Hematopoietic multipotent progenitor cell treated with erythropoietin and hydrocortisone succinate and interleukin-3 and kit ligand, for 6 days (in vitro differentiated cells): ENCODE measurements around the gene DDR1.

Source experiments
- DNase-seq: peaks from one replicate; pipeline ENCODE4 v3.0.0-alpha.2; 2015

The DDR1 gene

GRCh38 chr6:30881392-30882203, 2.7 kb upstream of the DDR1 start:
- DNase-seq: no peak

- DNase-seq: no peak
These were observed 2.0 kb upstream of the DDR1 start for GRCh38 chr6:30882204-30882758.

GRCh38 chr6:30882759-30883684, 1.3 kb upstream of the DDR1 start:
- no peak for DNase-seq

DNA sequence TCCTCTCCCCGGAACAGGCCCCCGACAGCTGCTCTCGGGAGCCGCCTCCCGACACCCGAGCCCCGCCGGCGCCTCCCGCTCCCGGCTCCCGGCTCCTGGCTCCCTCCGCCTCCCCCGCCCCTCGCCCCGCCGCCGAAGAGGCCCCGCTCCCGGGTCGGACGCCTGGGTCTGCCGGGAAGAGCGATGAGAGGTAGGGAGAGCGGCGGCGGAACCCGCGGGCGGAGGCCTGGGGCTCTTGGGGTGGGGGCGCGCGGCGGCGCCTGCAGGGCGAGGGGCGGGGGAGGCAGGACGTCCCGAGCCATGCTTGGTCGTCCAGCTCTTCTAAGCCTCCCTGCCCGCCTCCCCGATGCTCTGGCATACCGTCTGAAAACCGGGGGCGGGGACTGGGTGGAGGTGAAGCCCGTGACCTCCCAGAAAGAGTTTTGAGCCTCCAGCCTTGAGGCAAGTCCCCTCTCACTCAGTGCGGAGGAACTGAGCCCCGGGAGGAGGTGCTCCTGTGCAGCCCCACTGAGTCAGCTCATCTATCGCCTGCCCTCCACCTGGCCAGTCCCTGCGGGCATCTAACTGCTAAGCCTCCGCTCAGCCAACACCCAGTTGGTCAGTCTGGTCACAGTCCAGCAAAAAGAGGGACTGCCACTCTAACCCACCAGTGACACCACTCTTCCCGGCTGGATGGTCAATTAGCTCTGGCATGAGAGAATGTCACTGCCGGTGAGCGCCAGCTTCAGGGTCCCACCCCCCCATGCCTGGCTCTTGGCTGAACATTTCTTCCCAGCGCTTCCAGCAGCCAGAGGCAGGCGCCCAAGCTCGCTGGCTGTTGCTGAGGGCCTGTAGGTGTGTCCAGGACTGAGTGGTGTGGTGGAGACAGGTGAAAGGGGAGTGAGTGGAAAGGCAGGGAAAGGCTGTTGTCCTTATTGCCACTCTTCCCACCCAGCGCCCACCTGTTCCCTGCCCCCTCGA, 482 bp downstream of the DDR1 start:
- peak; percentile 47 for DNase-seq

GRCh38 chr6:30885481-30885998, 1.2 kb downstream of the DDR1 start:
- no peak for DNase-seq

- no peak for DNase-seq
These were observed 1.9 kb downstream of the DDR1 start for GRCh38 chr6:30885999-30886896.

DNA sequence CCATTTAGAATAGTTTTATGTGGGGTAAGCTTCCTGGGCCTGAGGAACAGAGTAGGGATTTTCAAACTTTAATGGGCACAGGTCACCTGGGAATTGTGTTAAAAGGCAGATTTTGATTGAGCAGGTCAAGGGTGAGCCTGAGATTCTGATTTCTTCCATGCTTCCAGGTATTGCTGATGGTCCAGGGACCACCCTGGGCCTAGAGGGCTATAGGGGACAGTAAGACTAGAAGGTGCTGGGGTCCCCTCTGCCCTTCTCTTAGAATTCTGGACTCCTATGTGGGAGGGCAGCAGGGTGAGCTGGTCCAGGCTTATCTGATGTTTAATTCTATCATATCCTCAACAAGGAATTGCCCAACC, 2.6 kb downstream of the DDR1 start:
- DNase-seq: no peak

DNA sequence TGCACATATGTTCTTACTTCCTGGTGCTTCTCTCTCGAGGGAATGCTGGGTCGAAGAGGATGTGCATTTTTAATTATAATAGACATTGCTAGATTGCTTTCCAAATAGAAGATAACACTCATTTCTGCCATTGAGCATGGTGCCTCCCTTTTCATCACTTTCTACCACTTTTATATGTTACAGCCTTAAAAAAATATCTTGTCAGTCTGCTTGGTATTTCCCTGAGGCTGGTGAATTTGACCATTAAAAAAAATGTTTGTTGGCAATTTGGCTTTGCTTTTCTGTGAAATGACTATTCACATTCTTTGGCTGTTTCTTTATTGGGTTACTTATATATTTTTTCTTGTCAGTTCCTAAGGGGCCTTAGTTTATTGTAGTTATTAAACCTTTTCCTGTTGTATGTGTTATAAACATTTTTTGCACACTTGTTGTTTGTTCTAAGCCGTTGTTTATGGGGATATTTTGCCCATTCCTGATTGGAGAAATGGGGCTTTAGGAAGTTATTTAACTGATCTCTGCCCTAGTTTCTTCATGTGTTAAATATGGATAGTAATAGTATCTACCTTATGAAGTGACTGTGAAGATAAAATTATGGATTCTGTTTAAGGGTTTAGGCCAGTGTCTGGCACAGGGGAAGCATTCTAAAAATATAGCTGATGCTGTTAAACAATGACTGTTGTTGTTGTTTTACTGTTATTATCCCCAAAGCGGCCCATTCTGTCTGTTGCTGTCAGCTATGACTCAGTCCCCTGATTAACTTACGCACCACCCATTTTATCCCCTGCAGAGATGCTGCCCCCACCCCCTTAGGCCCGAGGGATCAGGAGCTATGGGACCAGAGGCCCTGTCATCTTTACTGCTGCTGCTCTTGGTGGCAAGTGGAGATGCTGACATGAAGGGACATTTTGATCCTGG, 3.8 kb downstream of the DDR1 start:
- DNase-seq: no peak

- DNase-seq: no peak
These were observed 4.6 kb downstream of the DDR1 start for GRCh38 chr6:30888816-30889495.

DNA sequence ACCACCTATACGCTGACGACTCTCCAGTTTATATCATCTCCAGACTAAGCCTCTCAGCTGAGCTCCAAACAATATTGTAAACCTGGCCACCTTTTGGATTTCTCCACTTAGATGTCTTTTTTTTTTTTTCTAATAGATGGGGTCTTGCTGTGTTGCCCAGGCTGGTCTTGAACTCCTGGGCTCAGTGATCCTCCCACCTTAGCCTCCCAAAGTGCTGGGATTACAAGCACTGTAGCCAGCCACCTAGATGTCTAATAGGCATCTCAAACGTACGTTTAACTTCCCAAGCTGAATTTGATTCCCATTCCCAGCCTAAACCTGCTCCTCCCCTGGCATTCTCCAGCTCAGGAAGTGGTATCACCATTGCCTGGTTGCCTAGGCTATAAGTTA, 5.2 kb downstream of the DDR1 start:
- no peak for DNase-seq

GRCh38 chr6:30889921-30890645, 5.8 kb downstream of the DDR1 start:
- DNase-seq: no peak

DNA sequence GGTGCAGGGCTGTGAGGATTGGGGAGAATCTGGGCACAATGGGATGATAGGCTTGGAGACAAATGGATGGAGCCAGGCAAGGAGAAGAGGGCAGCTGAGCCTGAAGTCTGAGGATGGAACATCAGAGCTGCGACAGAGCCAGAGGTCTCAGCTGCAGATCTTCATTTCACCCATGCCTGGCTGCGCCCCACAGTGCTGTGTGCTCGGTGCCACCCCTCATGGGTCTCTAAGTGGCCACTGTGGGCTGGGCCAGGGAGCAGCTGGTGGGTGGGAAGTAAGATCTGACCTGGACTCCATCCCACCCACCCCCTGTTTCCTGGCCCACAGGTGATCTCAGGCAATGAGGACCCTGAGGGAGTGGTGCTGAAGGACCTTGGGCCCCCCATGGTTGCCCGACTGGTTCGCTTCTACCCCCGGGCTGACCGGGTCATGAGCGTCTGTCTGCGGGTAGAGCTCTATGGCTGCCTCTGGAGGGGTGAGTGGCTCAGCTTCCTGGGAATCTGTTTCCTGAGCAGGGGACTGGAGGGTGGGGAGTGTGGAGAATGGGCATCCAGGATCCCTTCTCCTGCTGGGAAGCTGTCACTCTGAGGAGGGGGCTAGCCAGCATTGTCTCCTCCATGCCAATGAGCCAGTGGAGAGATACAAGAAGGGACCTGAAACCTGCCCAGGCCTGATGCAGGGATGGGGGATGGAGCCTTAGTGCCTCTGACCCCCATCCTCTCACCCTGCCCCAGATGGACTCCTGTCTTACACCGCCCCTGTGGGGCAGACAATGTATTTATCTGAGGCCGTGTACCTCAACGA, 6.5 kb downstream of the DDR1 start:
- no peak for DNase-seq

GRCh38 chr6:30891450-30891723, 7.1 kb downstream of the DDR1 start:
- no peak for DNase-seq

- no peak for DNase-seq
These were observed 7.7 kb downstream of the DDR1 start for GRCh38 chr6:30891816-30892538.

- DNase-seq: no peak
These were observed 8.8 kb downstream of the DDR1 start for GRCh38 chr6:30893001-30893591.

GRCh38 chr6:30893666-30894065, 9.3 kb downstream of the DDR1 start:
- no peak for DNase-seq

DNA sequence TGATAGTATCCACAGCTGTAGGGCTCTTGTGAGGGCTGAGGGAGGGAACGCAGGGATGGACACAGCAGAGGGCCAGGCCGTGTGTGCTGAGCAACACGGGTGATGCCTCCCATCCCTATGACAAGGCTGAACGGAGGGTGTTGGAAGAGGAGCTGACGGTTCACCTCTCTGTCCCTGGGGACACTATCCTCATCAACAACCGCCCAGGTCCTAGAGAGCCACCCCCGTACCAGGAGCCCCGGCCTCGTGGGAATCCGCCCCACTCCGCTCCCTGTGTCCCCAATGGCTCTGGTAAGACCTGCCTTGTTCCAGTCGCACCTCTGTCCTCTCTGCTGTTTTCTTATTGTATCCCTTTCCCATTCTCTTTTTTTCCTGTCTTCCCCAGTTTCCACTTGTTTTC, 10.1 kb downstream of the DDR1 start:
- no peak for DNase-seq
